Left lobe of liver (tissue), 2 donors: Measurements from ENCODE around the gene CKM. TPM values are rescaled to one million over a fixed set of nuclear protein-coding genes. Genes with fewer than 3 reads are reported as not detected.
A peak's percentile ranks its signal among the peaks of the same experiment; 100 is the strongest.
"Not testable (repeated sequence)": the region's sequence is repeated elsewhere in the genome, so short reads cannot be mapped to it uniquely, and the experiment has no call there.

Experiments used
- ATAC-seq: fragments of 200-7000 bp; cut with Tn5 transposase; one replicate; pipeline ENCODE4 v1.9.1; 2020; ENCODE audit warnings: mild to moderate bottlenecking, moderate library complexity
- DNase-seq: peaks from one replicate; pipeline ENCODE4 v3.0.0-alpha.2; 2020; ENCODE audit warnings: low spot score
- total RNA-seq: library from RNA; stranded (reverse); gene quantifications from one replicate; pipeline ENCODE4 v1.2.1, GENCODE V29; 2021
- donor health status: DM: no; HTN: no; CAD: no; lungs with moderate emphysema.
- donor health status: DM: no; HTN: yes; CAD: no.

Gene CKM
- total RNA-seq, 1 donor from 2014 or later, result not detected

- ATAC-seq, result no peak
- DNase-seq, result no peak
These were observed 364 bp downstream of the CKM start for GRCh38 chr19:45322311-45322710.

GRCh38 chr19:45321848-45322247 is 827 bp downstream of the CKM start:
- ATAC-seq (no peak), DNase-seq (no peak)

- DNase-seq (no peak), ATAC-seq (no peak)
These were observed 1.5 kb downstream of the CKM start for GRCh38 chr19:45320997-45321775.

GRCh38 chr19:45315304-45315703 is 7.4 kb downstream of the CKM start:
- ATAC-seq (no peak), DNase-seq (no peak)

GRCh38 chr19:45314708-45315245 is 7.9 kb downstream of the CKM start:
- ATAC-seq (no peak), DNase-seq (no peak)

GRCh38 chr19:45312285-45312684 is 10.4 kb downstream of the CKM start:
- DNase-seq, ATAC-seq: not testable (repeated sequence)

GRCh38 chr19:45311621-45312020 is 11.1 kb downstream of the CKM start:
- DNase-seq (no peak), ATAC-seq (peak; percentile 36)

GRCh38 chr19:45309322-45309721 is 13.4 kb downstream of the CKM start:
- not testable (repeated sequence) for ATAC-seq, DNase-seq

GRCh38 chr19:45307361-45307760 is 15.3 kb downstream of the CKM start:
- ATAC-seq, result no peak
- DNase-seq, result no peak

- DNase-seq (no peak), ATAC-seq (no peak)
These were observed 16.1 kb downstream of the CKM start for GRCh38 chr19:45306518-45307027.

GRCh38 chr19:45306040-45306439 is 16.6 kb downstream of the CKM start:
- DNase-seq (no peak), ATAC-seq (peak; percentile 33)

- DNase-seq (no peak), ATAC-seq (peak; percentile 7)
These were observed 17.3 kb downstream of the CKM start for GRCh38 chr19:45305421-45305820.

GRCh38 chr19:45305007-45305406 is 17.7 kb downstream of the CKM start:
- peak; percentile 4 for ATAC-seq
- no peak for DNase-seq

- ATAC-seq (peak; percentile 16), DNase-seq (no peak)
These were observed 18.3 kb downstream of the CKM start for GRCh38 chr19:45304141-45304926.

- ATAC-seq (no peak), DNase-seq (no peak)
These were observed 19.2 kb downstream of the CKM start for GRCh38 chr19:45303269-45304060.

GRCh38 chr19:45302416-45302815 is 20.3 kb downstream of the CKM start:
- DNase-seq, result no peak

GRCh38 chr19:45299719-45300118 is 23.0 kb downstream of the CKM start:
- ATAC-seq (no peak), DNase-seq (no peak)

More at GRCh38 chr19:45302416-45302815, 20.3 kb downstream of the CKM start:
- ATAC-seq, result no peak

GRCh38 chr19:45298264-45298663 is 24.4 kb downstream of the CKM start:
- no peak for ATAC-seq
- no peak for DNase-seq

- no peak for DNase-seq
- no peak for ATAC-seq
These were observed 25.0 kb downstream of the CKM start for GRCh38 chr19:45297674-45298073.

- DNase-seq (no peak), ATAC-seq (no peak)
These were observed 26.3 kb downstream of the CKM start for GRCh38 chr19:45296355-45296754.

- DNase-seq (no peak), ATAC-seq (no peak)
These were observed 26.8 kb downstream of the CKM start for GRCh38 chr19:45295873-45296272.
